ENCODE results near the gene MEDAG. TPM values are rescaled to one million over a fixed set of nuclear protein-coding genes. Genes with fewer than 3 reads are reported as not detected.
A peak's percentile ranks its signal among the peaks of the same experiment; 100 is the strongest.

MEDAG gene
- 73.2 TPM for total RNA-seq

- ATAC-seq (peak; percentile 93), DNase-seq (ENCODE audit: low spot score) (peak; percentile 89)
- intact Hi-C loops (cut with DNase I), result no loop called here
These were observed at the start of gene MEDAG for GRCh38 chr13:30905932-30906383. Gene MEDAG (plus strand): TSS chr13:30906271. CDS start chr13:30906516, 245 bp downstream.

- ATAC-seq, result peak; percentile 20
- intact Hi-C loops (cut with DNase I), result no loop called here
- DNase-seq (ENCODE audit: low spot score), result no peak
These were observed 49.1 kb upstream of the MEDAG start for GRCh38 chr13:30857018-30857417.

- DNase-seq (ENCODE audit: low spot score) (no peak), ATAC-seq (no peak)
- intact Hi-C loops (cut with DNase I), result no loop called here
These were observed 48.4 kb upstream of the MEDAG start for GRCh38 chr13:30857636-30858035.

- intact Hi-C loops (cut with DNase I), result no loop called here
- ATAC-seq, result no peak
- no peak for DNase-seq (ENCODE audit: low spot score)
These were observed 46.7 kb upstream of the MEDAG start for GRCh38 chr13:30859326-30859725.

- intact Hi-C loops (cut with DNase I), result loop anchor here (10.0 kb wide), 2 partner anchors 56 to 736 kb away; no protein-coding TSS in a partner anchor
- ATAC-seq (no peak), DNase-seq (ENCODE audit: low spot score) (no peak)
These were observed 44.9 kb upstream of the MEDAG start for GRCh38 chr13:30861163-30861562.

GRCh38 chr13:30861836-30862467, 44.1 kb upstream of the MEDAG start:
- no peak for DNase-seq (ENCODE audit: low spot score)
- intact Hi-C loops (cut with DNase I), result loop anchor here (10.0 kb wide), 2 partner anchors 57 to 737 kb away; no protein-coding TSS in a partner anchor
- ATAC-seq, result no peak

- peak; percentile 66 for DNase-seq (ENCODE audit: low spot score)
- intact Hi-C loops (cut with DNase I), result loop anchor here (10.0 kb wide), 2 partner anchors 58 to 738 kb away; no protein-coding TSS in a partner anchor
- ATAC-seq, result no peak
These were observed 43.4 kb upstream of the MEDAG start for GRCh38 chr13:30862707-30863106.

GRCh38 chr13:30863231-30863630, 42.8 kb upstream of the MEDAG start:
- ATAC-seq (no peak), DNase-seq (ENCODE audit: low spot score) (no peak)
- intact Hi-C loops (cut with DNase I), result loop anchor here (10.0 kb wide), 2 partner anchors 58 to 738 kb away; no protein-coding TSS in a partner anchor

- ATAC-seq (no peak), DNase-seq (ENCODE audit: low spot score) (no peak)
- intact Hi-C loops (cut with DNase I), result loop anchor here (10.0 kb wide), 2 partner anchors 59 to 739 kb away; no protein-coding TSS in a partner anchor
These were observed 42.3 kb upstream of the MEDAG start for GRCh38 chr13:30863796-30864195.

GRCh38 chr13:30864433-30865122, 41.5 kb upstream of the MEDAG start:
- peak; percentile 61 for DNase-seq (ENCODE audit: low spot score)
- peak; percentile 54 for ATAC-seq
- intact Hi-C loops (cut with DNase I), result loop anchor here (10.0 kb wide), 2 partner anchors 60 to 740 kb away; no protein-coding TSS in a partner anchor

- ATAC-seq (peak; percentile 87), DNase-seq (ENCODE audit: low spot score) (peak; percentile 83)
- intact Hi-C loops (cut with DNase I), result loop anchor here (10.0 kb wide), 2 partner anchors 61 to 741 kb away; no protein-coding TSS in a partner anchor
These were observed 40.7 kb upstream of the MEDAG start for GRCh38 chr13:30865123-30866049.

- intact Hi-C loops (cut with DNase I), result loop anchor here (10.0 kb wide), 2 partner anchors 62 to 742 kb away; no protein-coding TSS in a partner anchor
- DNase-seq (ENCODE audit: low spot score) (no peak), ATAC-seq (no peak)
These were observed 39.4 kb upstream of the MEDAG start for GRCh38 chr13:30866677-30867076.

GRCh38 chr13:30867089-30867669, 38.9 kb upstream of the MEDAG start:
- DNase-seq (ENCODE audit: low spot score) (no peak), ATAC-seq (no peak)
- intact Hi-C loops (cut with DNase I), result loop anchor here (10.0 kb wide), 2 partner anchors 62 to 742 kb away; no protein-coding TSS in a partner anchor

GRCh38 chr13:30868799-30869470, 37.1 kb upstream of the MEDAG start:
- intact Hi-C loops (cut with DNase I), result loop anchor here (10.0 kb wide), 2 partner anchors 64 to 744 kb away; no protein-coding TSS in a partner anchor
- ATAC-seq (no peak), DNase-seq (ENCODE audit: low spot score) (no peak)

- peak; percentile 80 for DNase-seq (ENCODE audit: low spot score)
- intact Hi-C loops (cut with DNase I), result loop anchor here (10.0 kb wide), 2 partner anchors 65 to 745 kb away; no protein-coding TSS in a partner anchor
- peak; percentile 42 for ATAC-seq
These were observed 36.6 kb upstream of the MEDAG start for GRCh38 chr13:30869491-30869890.

GRCh38 chr13:30870049-30870884, 35.8 kb upstream of the MEDAG start:
- ATAC-seq, result peak; percentile 93
- DNase-seq (ENCODE audit: low spot score), result peak; percentile 92
- intact Hi-C loops (cut with DNase I), result no loop called here

Measured in sciatic nerve (tissue), 2 donors.